Right lobe of liver (tissue), 6 donors: ENCODE data around the gene BMP8A. TPM values are rescaled to one million over a fixed set of nuclear protein-coding genes. Genes with fewer than 3 reads are reported as not detected.

Source experiments
- ATAC-seq, 4 donors: fragments of 200-7000 bp; cut with Tn5 transposase; one replicate each; pipeline ENCODE4 v1.9.1; 2020; ENCODE audit warnings: mild to moderate bottlenecking in 4 of 4, moderate library complexity in 4 of 4
- DNase-seq, 3 donors: peaks; one replicate each; pipeline ENCODE4 v3.0.0-alpha.2; 2020
- H3K27ac ChIP-seq, 3 donors: fragments of 200-600 bp; one replicate each; pipeline ENCODE4 v1.8.0; 2022
- H3K27me3 ChIP-seq, 2 donors: fragments of 200-600 bp; one replicate each; pipeline ENCODE4 v1.8.0; 2022
- H3K36me3 ChIP-seq, 4 donors: fragments of 200-600 bp; sonication (generic) in 1 of 4; one replicate each; pipeline versions ENCODE4 v1.5.1 to v1.8.0; 2017 to 2022; ENCODE audit warnings: control low read depth in 1 of 4
- H3K4me1 ChIP-seq, 4 donors: fragments of 200-600 bp; sonication (generic) in 1 of 4; one replicate each; pipeline versions ENCODE4 v1.5.1 to v1.8.0; 2017 to 2022; ENCODE audit warnings: control low read depth in 1 of 4
- H3K4me3 ChIP-seq, 3 donors: fragments of 200-600 bp; one replicate each; pipeline ENCODE4 v1.8.0; 2022
- H3K9me3 ChIP-seq, 4 donors: fragments of 200-600 bp; sonication (generic) in 1 of 4; one replicate each; pipeline versions ENCODE4 v1.5.1 to v1.8.0; 2017 to 2022; ENCODE audit warnings: control low read depth in 1 of 4
- CTCF ChIP-seq, 4 donors: fragments of 200-600 bp in 3 of 4; fragments of 450-650 bp in 1 of 4; IDR thresholded peaks; one replicate each; pipeline versions ENCODE4 v1.5.1 to v1.8.0; 2016 to 2022; ENCODE audit warnings: antibody characterized with exemption in 4 of 4, mild to moderate bottlenecking in 2 of 4
- POLR2A ChIP-seq: fragments of 450-650 bp; IDR thresholded peaks from one replicate; pipeline ENCODE4 v1.6.1; 2017; ENCODE audit warnings: antibody characterized with exemption, mild to moderate bottlenecking
- WGBS: methylation state at CpG from one replicate; pipeline ENCODE4 v1.1.6; 2018; ENCODE audit warnings: low coverage, low lambda C conversion rate; ENCODE audit not compliant: insufficient coverage; ENCODE audit errors: missing lambda C conversion rate; 5-methylcytosine and 5-hydroxymethylcytosine counted together
- intact Hi-C, 2 donors: fragments of 100-400 bp; cut with DNase I; formaldehyde crosslinking; loops; one replicate each; pipeline versions ENCODE4 v1.11.2 to v1.14.1; 2022
- small RNA-seq, 2 experiments: library from RNA; depleted of rRNA; stranded (forward); fragments of <200 nt; gene quantifications; one replicate each; pipeline ENCODE3, GENCODE V24; 2016
- total RNA-seq, 6 experiments: library from RNA; depleted of rRNA in 2 of 6; stranded (reverse); fragments of >200 nt in 2 of 6; fragmentation: NEBNext Ultra II Directional in 3 of 6; extraction: Animal tissue kit (Norgen Biotek cat#: 25700) in 3 of 6; gene quantifications; one replicate each; pipeline versions ENCODE4 v1.1.0 to v1.2.4, GENCODE V29; 2016 to 2023
- donor health status: DM: no; HTN: yes; CAD: no.
- donor health status: DM: no; HTN: no; CAD: no.
- donor health status: DM: no; HTN: no; CAD: no.
- donor health status: DM: no; HTN: yes; CAD: no.
- donor health status: DM: no; HTN: yes; CAD: no.

Gene BMP8A
- total RNA-seq, 6 experiments from 2014 or later, result 0.18 to 0.80 TPM; not detected in 4

- no peak for DNase-seq
- TF ChIP-seq POLR2A (no peak), CTCF (IDR thresholded peaks at IDR 0.05) (no peak)
- intact Hi-C loops, result no loop called here
- H3K4me1 ChIP-seq, result peaks cover 0 to 37% (median 15%) of the 10 kb centered on the region in 4 donors
- H3K27me3 ChIP-seq, result no peaks in the 10 kb centered on the region
- no peaks in the 10 kb centered on the region for H3K9me3 ChIP-seq
- ATAC-seq, result no peak
- WGBS, result 61% methylated on average over 5 of the region's 5 CpGs
- H3K27ac ChIP-seq, result no peak overlapping the region
- H3K36me3 ChIP-seq, result peaks cover 0 to 54% (median 36%) of the 10 kb centered on the region in 4 donors
- no peak overlapping the region for H3K4me3 ChIP-seq
These were observed 81.1 kb downstream of the BMP8A start for GRCh38 chr1:39572379-39573096.

- Histone ChIP-seq H3K27ac (no peak overlapping the region), H3K36me3 (peaks cover 0 to 49% (median 35%) of the 10 kb centered on the region in 4 donors), H3K27me3 (no peaks in the 10 kb centered on the region), H3K4me3 (no peak overlapping the region), H3K9me3 (no peaks in the 10 kb centered on the region), H3K4me1 (peaks cover 0 to 31% (median 12%) of the 10 kb centered on the region in 4 donors)
- WGBS, result no CpG with 5 or more reads among the region's 1 CpG
- intact Hi-C loops, result no loop called here
- DNase-seq (no peak), ATAC-seq (no peak)
- TF ChIP-seq POLR2A, result no peak
- TF ChIP-seq CTCF (IDR thresholded peaks at IDR 0.05), result no peak
These were observed 81.6 kb downstream of the BMP8A start for GRCh38 chr1:39573097-39573465.

GRCh38 chr1:39573736-39574624 is 82.5 kb downstream of the BMP8A start:
- peaks cover 0 to 40% (median 29%) of the 10 kb centered on the region in 4 donors for H3K36me3 ChIP-seq
- intact Hi-C loops, result no loop called here
- DNase-seq (no peak), ATAC-seq (peak in 1 of 4 donors; percentile 8)
- no peaks in the 10 kb centered on the region for H3K9me3 ChIP-seq
- 40% methylated on average over 11 of the region's 12 CpGs for WGBS
- H3K4me1 ChIP-seq, result peaks cover 0 to 23% (median 9%) of the 10 kb centered on the region in 4 donors
- H3K4me3 ChIP-seq, result peak overlapping the region; percentile 68 to 93 (median 81)
- H3K27ac ChIP-seq, result no peak overlapping the region
- TF ChIP-seq POLR2A (no peak), CTCF (IDR thresholded peaks at IDR 0.05) (no peak)
- no peaks in the 10 kb centered on the region for H3K27me3 ChIP-seq

- Histone ChIP-seq H3K4me3 (peak overlapping the region; percentile 68 to 93 (median 81)), H3K27me3 (no peaks in the 10 kb centered on the region), H3K27ac (peak overlapping the region in 2 of 3 donors; percentile 63 to 84), H3K36me3 (peaks cover 0 to 33% (median 23%) of the 10 kb centered on the region in 4 donors), H3K4me1 (peaks cover 0 to 22% (median 9%) of the 10 kb centered on the region in 4 donors), H3K9me3 (no peaks in the 10 kb centered on the region)
- 14% methylated on average over 3 of the region's 5 CpGs for WGBS
- ATAC-seq, result peak in 3 of 4 donors; percentile 17 to 24 (median 18)
- intact Hi-C loops, result no loop called here
- TF ChIP-seq CTCF (IDR thresholded peaks at IDR 0.05), result no peak
- no peak for DNase-seq
These were observed 83.2 kb downstream of the BMP8A start for GRCh38 chr1:39574646-39575045.

Small RNA genes within 50 kb of the gene (small RNA-seq; reads per million reads assigned to genes)
- gene SNORA55, result 7.7 to 8.8 reads per million in 2 experiments

Other genes starting within 250 kb of the BMP8A start
- 100 to 1,000 TPM in 2 of 6 experiments, 10 to 100 TPM in 4; 89.8 to 155 (median 99.1) TPM for gene PABPC4, start 85.2 kb downstream of the BMP8A start, total RNA-seq
- gene HEYL, start 148.0 kb downstream of the BMP8A start, total RNA-seq, result 1 to 10 TPM in 4 of 6 experiments, under 1 TPM in 2; 0.98 to 2.6 (median 1.6) TPM
- gene NT5C1A, start 180.5 kb downstream of the BMP8A start, total RNA-seq, result not detected
- gene HPCAL4, start 199.8 kb downstream of the BMP8A start, total RNA-seq, result not detected
- 10 to 100 TPM; 16.2 to 24.9 (median 20.7) TPM for gene PPIE, start 247.2 kb downstream of the BMP8A start, total RNA-seq